HG02938 (cell line): ENCODE results near the gene SLC22A23.

Experiments used
- ATAC-seq: cut with Tn5 transposase; IDR thresholded peaks from one replicate; pipeline ENCODE4 v1.9.1; 2021; ENCODE audit warnings: mild to moderate bottlenecking, moderate library complexity; ENCODE audit not compliant: unreplicated experiment

SLC22A23 gene

GRCh38 chr6:3406891-3407809 lies 49.7 kb downstream of the SLC22A23 start:
- ATAC-seq: no peak

DNA sequence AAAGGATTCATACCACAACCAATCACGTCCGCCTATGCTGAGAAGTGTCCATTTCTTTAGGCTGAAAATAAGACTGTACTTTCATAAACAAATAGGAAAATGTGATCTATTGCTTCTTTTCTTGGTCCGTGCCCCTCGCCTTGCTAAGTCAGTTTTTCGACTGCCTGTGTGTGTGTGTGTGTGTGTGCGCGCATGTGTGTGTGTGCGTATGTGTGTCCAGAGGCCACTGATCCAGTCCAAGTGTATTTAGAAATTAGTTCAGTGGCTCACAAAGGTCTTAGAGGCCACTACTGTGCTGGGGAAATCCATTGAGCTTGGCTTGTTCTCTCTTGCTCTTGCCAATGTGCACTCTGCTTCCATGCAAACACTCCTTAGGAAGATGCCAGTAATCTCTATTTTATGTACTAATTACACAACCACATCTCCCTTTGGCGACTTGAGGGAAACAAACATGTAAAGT lies 50.5 kb downstream of the SLC22A23 start:
- no peak for ATAC-seq

DNA sequence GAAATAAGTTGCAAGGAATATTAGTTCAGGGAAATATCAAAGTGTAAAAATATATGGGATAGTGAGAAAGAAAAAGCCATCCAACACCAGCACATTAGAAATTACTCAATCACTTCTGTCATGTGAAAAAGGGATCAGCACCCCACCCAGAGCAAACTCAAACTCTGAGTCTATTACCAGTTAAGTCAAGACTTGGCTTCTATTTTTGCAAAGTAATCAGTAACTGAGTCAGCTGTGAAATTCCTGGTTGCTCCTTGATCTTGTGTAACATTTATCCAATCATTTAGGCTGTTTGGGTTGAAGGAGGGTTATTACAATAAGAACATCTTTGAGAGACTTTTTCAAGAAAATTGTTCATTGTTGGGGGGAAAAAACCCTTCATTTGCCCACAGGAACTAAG lies 51.2 kb downstream of the SLC22A23 start:
- ATAC-seq: no peak

GRCh38 chr6:3405182-3405518 lies 51.7 kb downstream of the SLC22A23 start:
- no peak for ATAC-seq

GRCh38 chr6:3403238-3404173 lies 53.3 kb downstream of the SLC22A23 start:
- ATAC-seq: no peak

GRCh38 chr6:3402310-3403237 lies 54.3 kb downstream of the SLC22A23 start:
- no peak for ATAC-seq

GRCh38 chr6:3400162-3400561 lies 56.7 kb downstream of the SLC22A23 start:
- ATAC-seq: no peak

GRCh38 chr6:3398755-3399696 lies 57.8 kb downstream of the SLC22A23 start:
- ATAC-seq: no peak

DNA sequence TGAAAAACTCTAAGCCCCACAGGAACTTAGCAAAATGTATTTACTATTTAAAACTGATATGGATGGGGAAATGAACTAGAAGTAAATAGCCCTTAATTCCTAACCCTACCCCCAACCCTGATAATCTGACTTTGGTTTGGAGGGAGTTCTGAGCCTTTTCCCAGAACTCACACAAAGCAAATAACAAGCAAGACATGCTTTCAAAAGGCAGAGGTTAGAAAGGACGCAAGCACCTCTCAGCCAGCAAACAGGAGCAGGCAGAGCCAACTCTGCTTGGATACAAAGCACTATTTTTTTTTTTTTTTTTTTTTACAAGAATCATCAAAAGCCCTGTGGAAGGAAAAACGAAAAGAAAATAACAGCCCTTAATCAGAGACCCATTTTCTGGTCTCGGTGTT lies 58.7 kb downstream of the SLC22A23 start:
- ATAC-seq: no peak

- ATAC-seq: no peak
Observed at GRCh38 chr6:3397229-3398164, 59.4 kb downstream of the SLC22A23 start.

GRCh38 chr6:3396503-3397180 lies 60.2 kb downstream of the SLC22A23 start:
- ATAC-seq: no peak

GRCh38 chr6:3394671-3395070 lies 62.2 kb downstream of the SLC22A23 start:
- ATAC-seq: no peak

DNA sequence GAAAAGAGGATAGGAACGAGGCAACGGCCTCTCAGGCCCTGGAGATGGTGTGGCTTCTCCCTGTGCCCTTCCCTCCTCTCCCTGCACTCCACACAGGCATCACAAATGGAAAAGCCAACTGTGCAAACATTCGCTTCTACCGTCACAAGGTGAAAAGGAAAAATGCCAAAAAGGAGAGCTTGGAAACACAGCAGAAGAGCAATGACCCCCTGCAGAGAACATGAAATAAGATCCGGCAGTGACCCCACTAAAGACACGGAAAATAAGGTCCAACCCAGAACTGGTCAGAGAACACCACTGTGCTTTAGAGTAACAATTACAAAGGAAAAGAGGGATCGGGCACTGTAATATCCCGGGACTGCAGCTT lies 63.0 kb downstream of the SLC22A23 start:
- no peak for ATAC-seq

DNA sequence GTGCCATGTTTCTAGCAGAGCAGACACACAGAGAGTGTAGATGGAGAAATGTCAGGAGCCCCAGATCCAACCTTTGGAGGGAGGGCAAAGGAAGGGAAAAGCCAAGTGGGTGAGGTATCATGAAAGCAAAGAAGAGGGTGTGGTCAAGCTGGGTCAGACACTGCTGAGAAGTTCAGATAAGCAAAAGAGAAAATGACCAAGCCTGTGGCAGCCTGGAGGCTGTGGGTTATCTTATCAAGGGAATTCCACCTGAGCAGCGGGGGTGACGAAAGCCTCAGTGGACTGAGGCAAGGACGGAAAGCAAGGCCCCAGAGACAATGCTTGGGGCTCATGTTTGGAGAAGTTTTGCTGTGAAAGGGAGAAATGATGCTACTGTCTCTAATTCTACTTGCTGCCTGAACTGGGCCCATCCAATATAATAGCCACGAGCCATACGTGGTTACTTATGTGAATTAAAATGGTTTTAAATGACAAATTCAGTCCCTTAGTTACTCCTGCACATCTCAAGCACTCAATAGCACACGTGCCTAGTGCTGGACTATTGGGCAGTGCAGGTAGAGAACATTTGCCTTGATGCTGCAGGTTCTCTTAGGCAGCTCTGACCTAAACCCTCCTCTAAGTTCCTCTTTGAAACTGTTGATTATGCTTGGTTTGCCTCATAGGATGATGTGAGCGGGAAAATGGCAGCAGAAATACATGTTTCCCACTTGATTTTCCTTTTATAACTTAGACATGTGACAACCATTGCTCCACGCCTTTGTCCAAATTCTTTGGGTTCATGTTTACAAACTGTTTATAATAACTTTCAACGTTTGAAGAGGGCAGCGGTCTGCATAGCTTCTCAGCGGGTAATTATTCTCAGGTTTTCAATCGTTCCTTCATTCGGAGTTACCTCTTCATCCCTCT lies 63.7 kb downstream of the SLC22A23 start:
- no peak for ATAC-seq

- ATAC-seq: no peak
Observed at GRCh38 chr6:3391902-3392458, 64.9 kb downstream of the SLC22A23 start.

- no peak for ATAC-seq
Observed at GRCh38 chr6:3390698-3391097, 66.2 kb downstream of the SLC22A23 start.
